ENCODE measurements around the gene SYAP1. TPM values are rescaled to one million over a fixed set of nuclear protein-coding genes. Genes with fewer than 3 reads are reported as not detected.
"Not testable (repeated sequence)": the region's sequence is repeated elsewhere in the genome, so short reads cannot be mapped to it uniquely, and the experiment has no call there.

SYAP1 gene
- 30.9 and 34.8 TPM in 2 replicates for total RNA-seq (2014; rRNA removed; shearing (Covaris generic))
- polyA plus RNA-seq (2014; cell fraction: nucleus; rRNA removed): 13.2 and 14.6 TPM in 2 replicates

- DNase-seq (ENCODE audit: extremely low read depth, low read depth): peak; percentile 98
These were observed at the start of gene SYAP1 for GRCh38 chrX:16719334-16720084. Gene SYAP1 (plus strand): TSS chrX:16719612. CDS start chrX:16719725, 113 bp downstream.

GRCh38 chrX:16671005-16671404 is 48.4 kb upstream of the SYAP1 start:
- DNase-seq (ENCODE audit: extremely low read depth, low read depth): peak; percentile 13

- no peak for DNase-seq (ENCODE audit: extremely low read depth, low read depth)
These were observed 40.7 kb upstream of the SYAP1 start for GRCh38 chrX:16678689-16679088.

DNA sequence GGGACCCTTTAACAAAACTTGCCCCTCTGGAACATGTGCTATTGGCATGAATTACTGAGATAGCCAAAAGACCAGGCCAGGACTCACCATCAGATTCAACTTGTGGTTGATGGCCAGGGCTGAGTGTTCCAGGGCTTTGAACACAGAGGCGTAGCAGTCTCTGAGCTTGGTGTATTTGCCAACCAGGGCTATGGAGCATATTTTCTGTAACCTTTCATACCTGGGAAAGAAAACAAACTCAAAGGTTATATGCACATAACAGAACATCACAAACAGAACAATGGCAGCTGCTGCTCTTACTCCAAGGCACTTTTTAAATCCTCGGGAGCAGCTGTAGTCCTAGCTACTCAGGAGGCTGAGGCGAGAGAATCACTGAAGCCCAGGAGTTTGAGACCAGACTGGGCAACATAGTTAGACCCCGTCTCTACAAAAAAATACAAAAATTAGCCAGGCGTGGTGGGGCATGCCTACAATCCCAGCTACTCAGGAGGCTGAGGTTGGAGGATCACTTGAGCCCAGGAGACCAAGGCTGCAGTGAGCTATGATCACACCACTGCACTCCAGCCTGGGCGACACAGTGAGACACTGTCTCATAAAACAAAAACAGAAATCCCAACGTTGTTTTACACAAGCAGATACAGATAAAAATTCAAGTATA is 36.3 kb upstream of the SYAP1 start:
- DNase-seq (ENCODE audit: extremely low read depth, low read depth): no peak

- DNase-seq (ENCODE audit: extremely low read depth, low read depth): no peak
These were observed 31.9 kb upstream of the SYAP1 start for GRCh38 chrX:16687514-16687913.

DNA sequence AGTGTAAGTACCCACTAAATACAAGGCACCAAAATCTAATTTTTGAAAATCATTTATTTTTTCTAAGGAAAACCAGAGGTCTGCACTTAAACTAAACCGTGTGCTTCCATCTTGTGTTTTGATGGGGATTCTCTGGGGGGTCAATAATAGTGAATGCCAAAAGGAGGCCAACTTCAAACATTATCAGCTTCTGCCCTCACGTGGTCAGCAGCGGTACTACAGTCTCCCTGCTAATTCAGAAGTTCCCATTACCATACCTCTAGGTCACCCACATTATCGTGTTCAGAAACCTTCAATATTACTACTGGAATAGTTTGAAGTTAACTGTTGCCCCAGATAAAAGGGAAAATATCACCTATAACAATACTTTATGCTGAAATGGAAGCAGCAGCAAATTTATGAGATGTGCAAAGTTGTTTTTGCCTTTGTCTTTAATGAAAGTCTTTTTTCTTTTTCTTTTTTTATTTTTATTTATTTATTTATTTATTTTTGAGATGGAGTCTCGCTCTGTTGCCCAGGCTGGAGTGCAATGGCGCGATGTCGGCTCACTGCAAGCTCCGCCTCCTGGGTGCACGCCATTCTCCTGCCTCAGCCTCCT is 24.2 kb upstream of the SYAP1 start:
- peak; percentile 36 for DNase-seq (ENCODE audit: extremely low read depth, low read depth)

GRCh38 chrX:16696956-16697355 is 22.5 kb upstream of the SYAP1 start:
- no peak for DNase-seq (ENCODE audit: extremely low read depth, low read depth)

GRCh38 chrX:16699389-16699788 is 20.0 kb upstream of the SYAP1 start:
- DNase-seq (ENCODE audit: extremely low read depth, low read depth): no peak

GRCh38 chrX:16700734-16701133 is 18.7 kb upstream of the SYAP1 start:
- no peak for DNase-seq (ENCODE audit: extremely low read depth, low read depth)

DNA sequence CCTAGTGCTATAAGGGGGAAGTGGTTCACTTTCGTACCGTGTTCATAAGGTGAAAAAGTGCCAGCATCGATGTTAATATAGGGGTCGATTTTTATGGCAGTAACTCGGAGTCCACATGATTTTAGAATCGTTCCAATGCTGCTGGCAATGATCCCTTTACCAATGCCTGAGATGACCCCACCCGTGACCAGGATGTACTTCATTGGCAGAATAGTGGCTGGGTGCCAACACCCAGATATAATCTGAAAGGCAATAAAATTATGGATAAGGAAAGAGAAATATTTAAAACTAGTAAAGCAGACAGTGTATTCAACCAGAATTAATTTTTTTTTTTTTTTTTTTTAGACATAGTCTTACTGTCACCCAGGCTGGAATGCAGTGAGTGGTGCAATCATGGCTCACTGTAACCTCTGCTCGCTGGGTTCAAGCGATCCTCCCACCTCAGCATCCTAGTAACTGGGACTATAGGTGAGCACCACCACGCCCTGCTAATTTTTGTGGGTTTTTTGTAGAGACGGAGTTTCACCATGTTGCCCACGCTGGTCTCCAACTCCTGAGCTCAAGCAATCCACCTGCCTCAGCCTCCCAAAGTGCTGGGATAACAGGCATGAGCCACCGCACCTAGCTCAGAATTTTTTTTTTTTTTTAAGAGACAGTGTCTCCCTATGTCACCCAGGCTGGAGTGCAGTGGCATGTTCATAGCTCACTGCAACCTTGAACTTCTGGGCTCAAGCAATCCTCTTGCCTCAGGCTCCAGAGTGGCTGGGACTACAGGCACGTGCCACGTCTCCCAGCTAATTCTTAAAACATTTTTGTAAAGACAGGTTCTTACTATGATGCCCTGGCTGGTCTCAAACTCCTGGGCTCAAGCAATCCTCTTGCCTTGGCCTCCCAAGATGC is 16.5 kb upstream of the SYAP1 start:
- DNase-seq (ENCODE audit: extremely low read depth, low read depth): no peak

GRCh38 chrX:16705370-16705769 is 14.0 kb upstream of the SYAP1 start:
- no peak for DNase-seq (ENCODE audit: extremely low read depth, low read depth)

GRCh38 chrX:16708016-16708415 is 11.4 kb upstream of the SYAP1 start:
- no peak for DNase-seq (ENCODE audit: extremely low read depth, low read depth)

DNA sequence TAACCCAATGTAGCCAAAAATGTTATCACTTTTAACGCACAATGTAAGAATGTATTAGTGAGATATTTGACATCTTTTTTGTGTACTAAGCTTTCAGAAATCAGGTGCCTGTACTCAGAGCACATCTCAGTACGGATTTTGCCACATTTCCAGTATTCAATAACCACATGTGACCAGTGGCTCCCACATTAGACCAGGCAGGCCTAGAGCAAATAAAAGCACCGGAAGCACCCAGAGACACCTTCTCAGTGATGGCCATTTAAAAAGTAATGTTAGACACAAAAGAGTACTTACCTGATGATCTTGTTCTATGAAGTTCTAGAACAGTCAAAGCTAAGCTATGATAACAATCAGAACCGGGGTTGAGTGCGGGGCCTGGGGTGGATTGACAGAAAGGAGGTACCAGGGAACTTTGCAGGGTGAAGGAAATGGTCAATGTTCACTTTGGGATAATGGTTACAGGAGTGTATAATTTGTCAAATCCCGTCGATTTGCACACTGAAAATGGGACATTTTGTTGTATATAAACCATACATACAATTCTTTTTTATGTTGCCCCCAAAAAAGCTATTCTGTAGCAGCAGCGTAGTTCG is 8.1 kb upstream of the SYAP1 start:
- no peak for DNase-seq (ENCODE audit: extremely low read depth, low read depth)

DNA sequence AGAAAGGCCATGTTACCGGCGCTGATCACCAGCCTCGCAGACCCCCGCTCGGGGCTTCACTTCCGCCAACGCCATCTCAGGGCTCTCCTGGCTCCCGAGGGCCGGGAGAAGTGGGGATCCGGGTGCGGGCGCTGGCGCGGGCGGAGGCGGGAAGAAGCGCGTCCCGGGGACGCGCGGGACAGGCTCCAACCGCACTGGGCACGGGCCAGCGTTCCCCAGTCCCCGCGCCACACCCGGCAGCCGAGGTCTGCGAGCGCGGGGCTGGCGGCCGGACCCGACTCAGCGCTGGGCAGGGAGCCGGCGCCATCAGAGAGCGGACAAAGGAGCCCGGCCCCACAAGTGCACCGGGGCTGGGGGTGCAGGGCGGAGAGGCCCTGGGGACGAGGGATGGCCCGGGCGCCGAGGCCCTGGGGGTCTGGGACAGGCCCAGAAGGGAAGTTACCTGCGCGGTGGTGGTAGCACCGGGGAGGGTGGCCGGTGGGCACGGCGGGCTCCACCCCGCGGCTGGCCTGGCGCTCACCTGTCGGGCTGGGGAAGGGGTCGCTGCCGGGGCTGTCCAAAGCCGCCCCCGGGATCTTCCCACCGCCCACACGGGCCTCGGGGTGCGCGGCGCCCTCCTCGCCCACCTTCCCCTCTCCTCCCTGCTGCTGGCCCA is 7.4 kb upstream of the SYAP1 start:
- DNase-seq (ENCODE audit: extremely low read depth, low read depth): no peak

- peak; percentile 46 for DNase-seq (ENCODE audit: extremely low read depth, low read depth)
These were observed 6.8 kb upstream of the SYAP1 start, which contains the start of gene CTPS2 for GRCh38 chrX:16712548-16713155. Gene CTPS2 (minus strand): TSS chrX:16712669. CDS start chrX:16702902, 9,767 bp downstream.

GRCh38 chrX:16714504-16714903 is 4.9 kb upstream of the SYAP1 start:
- DNase-seq (ENCODE audit: extremely low read depth, low read depth): no peak

GRCh38 chrX:16715638-16716037 is 3.8 kb upstream of the SYAP1 start:
- DNase-seq (ENCODE audit: extremely low read depth, low read depth): not testable (repeated sequence)

GRCh38 chrX:16716451-16716850 is 3.0 kb upstream of the SYAP1 start:
- DNase-seq (ENCODE audit: extremely low read depth, low read depth): not testable (repeated sequence)

- DNase-seq (ENCODE audit: extremely low read depth, low read depth): no peak
These were observed 533 bp upstream of the SYAP1 start for GRCh38 chrX:16718824-16719333.

Data from NCI-H460 (cell line).